Measurements from ENCODE around the gene TMEM123.
A peak's percentile ranks its signal among the peaks of the same experiment; 100 is the strongest.

The TMEM123 gene

GRCh38 chr11:102395720-102396393 lies 56.7 kb downstream of the TMEM123 start:
- Histone ChIP-seq H3K36me3 (ENCODE audit: insufficient read depth, insufficient read length, low read length) (peaks cover 51% of the 10 kb centered on the region), H3K9ac (ENCODE audit: insufficient read length, low read depth) (no peak overlapping the region), H3K4me1 (ENCODE audit: insufficient read depth, insufficient read length) (no peaks in the 10 kb centered on the region), H3K9me3 (ENCODE audit: insufficient read depth, low read length) (no peaks in the 10 kb centered on the region), H3K4me3 (ENCODE audit: insufficient read length, low read depth) (no peak overlapping the region), H3K27me3 (ENCODE audit: insufficient read depth, insufficient read length) (no peaks in the 10 kb centered on the region)
- TF ChIP-seq SUZ12 (IDR thresholded peaks at IDR 0.05; ENCODE audit: extremely low read depth, insufficient read depth, insufficient read length) (no peak), ZNF274 (IDR thresholded peaks at IDR 0.05; ENCODE audit: low read depth, low read length) (no peak), YY1 (IDR thresholded peaks at IDR 0.05; ENCODE audit: insufficient read depth, insufficient read length) (no peak)
- DNase-seq (ENCODE audit: low read depth, low spot score), result no peak

DNA sequence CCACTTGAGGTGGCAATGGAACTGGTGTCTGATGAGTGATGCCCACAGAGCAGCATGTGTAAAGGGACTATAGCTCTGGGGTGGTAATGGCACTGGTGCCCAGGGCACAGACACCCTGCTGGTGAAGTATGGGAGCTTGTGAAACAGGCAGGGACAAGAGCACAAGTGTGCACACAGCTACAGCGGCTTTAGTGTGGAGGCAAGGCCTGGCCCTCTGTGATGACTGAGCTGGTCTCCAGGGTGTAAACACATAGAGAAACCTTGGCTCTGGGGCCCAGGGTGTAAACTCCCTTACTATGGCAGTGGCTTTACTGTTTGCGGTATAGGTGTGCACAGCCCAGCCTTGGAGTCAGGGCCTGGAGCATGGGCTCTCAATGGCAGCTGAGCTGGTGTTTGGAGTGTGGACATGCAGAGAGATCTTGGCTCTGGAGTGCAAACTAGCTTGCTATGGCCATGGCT lies 59.3 kb downstream of the TMEM123 start:
- TF ChIP-seq YY1 (IDR thresholded peaks at IDR 0.05; ENCODE audit: insufficient read depth, insufficient read length) (no peak), ZNF274 (IDR thresholded peaks at IDR 0.05; ENCODE audit: low read depth, low read length) (no peak), SUZ12 (IDR thresholded peaks at IDR 0.05; ENCODE audit: extremely low read depth, insufficient read depth, insufficient read length) (no peak)
- H3K4me3 ChIP-seq (ENCODE audit: insufficient read length, low read depth), result no peak overlapping the region
- no peak overlapping the region for H3K9ac ChIP-seq (ENCODE audit: insufficient read length, low read depth)
- H3K4me1 ChIP-seq (ENCODE audit: insufficient read depth, insufficient read length), result no peaks in the 10 kb centered on the region
- no peak for DNase-seq (ENCODE audit: low read depth, low spot score)
- H3K36me3 ChIP-seq (ENCODE audit: insufficient read depth, insufficient read length, low read length), result peaks cover 43% of the 10 kb centered on the region
- no peaks in the 10 kb centered on the region for H3K27me3 ChIP-seq (ENCODE audit: insufficient read depth, insufficient read length)
- no peaks in the 10 kb centered on the region for H3K9me3 ChIP-seq (ENCODE audit: insufficient read depth, low read length)

DNA sequence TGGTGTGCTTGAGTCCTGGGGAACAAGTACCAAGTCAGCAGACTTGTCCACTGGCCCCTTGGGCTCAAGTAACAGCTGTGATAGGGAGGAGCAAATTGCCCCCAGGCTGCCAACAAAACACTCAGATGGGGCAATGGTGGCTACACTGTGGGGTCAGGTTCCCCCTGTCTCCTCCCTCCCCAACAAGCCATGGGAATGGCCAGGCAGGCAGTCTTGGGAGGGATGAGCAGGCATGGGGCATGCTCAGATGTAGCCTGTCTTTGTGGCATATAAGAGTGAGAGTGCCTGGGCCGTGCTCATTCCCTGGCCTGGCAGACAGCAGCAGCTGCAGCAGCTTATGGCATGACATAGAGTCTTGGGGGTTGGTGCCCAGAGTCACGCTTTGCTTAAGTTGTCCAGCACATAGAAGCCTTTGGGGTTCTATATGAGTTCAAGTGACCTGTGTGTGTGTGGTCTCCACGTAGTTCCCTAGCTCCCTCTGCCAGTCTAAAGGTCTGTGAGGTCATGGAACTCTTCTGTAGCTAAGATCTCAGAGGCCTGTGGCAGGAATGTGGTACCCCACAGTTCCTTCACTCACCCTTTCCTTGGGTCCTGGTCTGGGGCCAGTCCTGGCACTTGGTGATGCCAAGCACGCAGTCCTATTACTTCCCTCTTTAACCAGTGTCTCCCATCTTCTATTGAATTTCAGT lies 60.9 kb downstream of the TMEM123 start:
- H3K27me3 ChIP-seq (ENCODE audit: insufficient read depth, insufficient read length), result no peaks in the 10 kb centered on the region
- no peak for TF ChIP-seq YY1 (IDR thresholded peaks at IDR 0.05; ENCODE audit: insufficient read depth, insufficient read length)
- no peak for TF ChIP-seq ZNF274 (IDR thresholded peaks at IDR 0.05; ENCODE audit: low read depth, low read length)
- TF ChIP-seq SUZ12 (IDR thresholded peaks at IDR 0.05; ENCODE audit: extremely low read depth, insufficient read depth, insufficient read length), result no peak
- H3K9me3 ChIP-seq (ENCODE audit: insufficient read depth, low read length), result no peaks in the 10 kb centered on the region
- H3K36me3 ChIP-seq (ENCODE audit: insufficient read depth, insufficient read length, low read length), result peaks cover 39% of the 10 kb centered on the region
- H3K9ac ChIP-seq (ENCODE audit: insufficient read length, low read depth), result no peak overlapping the region
- H3K4me1 ChIP-seq (ENCODE audit: insufficient read depth, insufficient read length), result no peaks in the 10 kb centered on the region
- H3K4me3 ChIP-seq (ENCODE audit: insufficient read length, low read depth), result no peak overlapping the region
- DNase-seq (ENCODE audit: low read depth, low spot score), result no peak

GRCh38 chr11:102390667-102391465 lies 61.7 kb downstream of the TMEM123 start:
- no peaks in the 10 kb centered on the region for H3K4me1 ChIP-seq (ENCODE audit: insufficient read depth, insufficient read length)
- no peak for TF ChIP-seq YY1 (IDR thresholded peaks at IDR 0.05; ENCODE audit: insufficient read depth, insufficient read length)
- TF ChIP-seq SUZ12 (IDR thresholded peaks at IDR 0.05; ENCODE audit: extremely low read depth, insufficient read depth, insufficient read length), result no peak
- TF ChIP-seq ZNF274 (IDR thresholded peaks at IDR 0.05; ENCODE audit: low read depth, low read length), result no peak
- peaks cover 41% of the 10 kb centered on the region for H3K36me3 ChIP-seq (ENCODE audit: insufficient read depth, insufficient read length, low read length)
- no peaks in the 10 kb centered on the region for H3K9me3 ChIP-seq (ENCODE audit: insufficient read depth, low read length)
- no peak overlapping the region for H3K4me3 ChIP-seq (ENCODE audit: insufficient read length, low read depth)
- no peak overlapping the region for H3K9ac ChIP-seq (ENCODE audit: insufficient read length, low read depth)
- no peaks in the 10 kb centered on the region for H3K27me3 ChIP-seq (ENCODE audit: insufficient read depth, insufficient read length)
- peak; percentile 38 for DNase-seq (ENCODE audit: low read depth, low spot score)

GRCh38 chr11:102389253-102389652 lies 63.3 kb downstream of the TMEM123 start:
- TF ChIP-seq YY1 (IDR thresholded peaks at IDR 0.05; ENCODE audit: insufficient read depth, insufficient read length), result no peak
- no peak for TF ChIP-seq SUZ12 (IDR thresholded peaks at IDR 0.05; ENCODE audit: extremely low read depth, insufficient read depth, insufficient read length)
- no peak for TF ChIP-seq ZNF274 (IDR thresholded peaks at IDR 0.05; ENCODE audit: low read depth, low read length)
- H3K4me1 ChIP-seq (ENCODE audit: insufficient read depth, insufficient read length), result no peaks in the 10 kb centered on the region
- no peak overlapping the region for H3K9ac ChIP-seq (ENCODE audit: insufficient read length, low read depth)
- no peaks in the 10 kb centered on the region for H3K9me3 ChIP-seq (ENCODE audit: insufficient read depth, low read length)
- no peaks in the 10 kb centered on the region for H3K27me3 ChIP-seq (ENCODE audit: insufficient read depth, insufficient read length)
- H3K36me3 ChIP-seq (ENCODE audit: insufficient read depth, insufficient read length, low read length), result peaks cover 49% of the 10 kb centered on the region
- H3K4me3 ChIP-seq (ENCODE audit: insufficient read length, low read depth), result no peak overlapping the region
- DNase-seq (ENCODE audit: low read depth, low spot score), result no peak

GRCh38 chr11:102387043-102387781 lies 65.4 kb downstream of the TMEM123 start:
- DNase-seq (ENCODE audit: low read depth, low spot score), result no peak
- Histone ChIP-seq H3K27me3 (ENCODE audit: insufficient read depth, insufficient read length) (no peaks in the 10 kb centered on the region), H3K4me1 (ENCODE audit: insufficient read depth, insufficient read length) (no peaks in the 10 kb centered on the region), H3K36me3 (ENCODE audit: insufficient read depth, insufficient read length, low read length) (peaks cover 38% of the 10 kb centered on the region), H3K4me3 (ENCODE audit: insufficient read length, low read depth) (no peak overlapping the region), H3K9me3 (ENCODE audit: insufficient read depth, low read length) (no peaks in the 10 kb centered on the region), H3K9ac (ENCODE audit: insufficient read length, low read depth) (no peak overlapping the region)
- no peak for TF ChIP-seq ZNF274 (IDR thresholded peaks at IDR 0.05; ENCODE audit: low read depth, low read length)

Measured in NT2/D1 (cell line).